Fibroblast of pulmonary artery (primary cell): ENCODE results near the gene SMIM15.
A peak's percentile ranks its signal among the peaks of the same experiment; 100 is the strongest.

ENCODE experiments used
- DNase-seq: peaks from one replicate; pipeline ENCODE4 v3.0.0-alpha.2; 2010; ENCODE audit warnings: low read depth
- H3K4me3 ChIP-seq: replicated peaks from 2 replicates; pipeline ENCODE4 v1.5.1; 2011; ENCODE audit warnings: low read depth, mild to moderate bottlenecking, control low read depth, low read length, moderate library complexity
- TF ChIP-seq, protein P1 (sequence below): IDR thresholded peaks from 2 replicates; pipeline ENCODE4 v1.5.1; 2011; ENCODE audit warnings: mild to moderate bottlenecking, control low read depth, low read length, inconsistent platforms; ENCODE audit errors: missing control alignments

Gene SMIM15

DNA sequence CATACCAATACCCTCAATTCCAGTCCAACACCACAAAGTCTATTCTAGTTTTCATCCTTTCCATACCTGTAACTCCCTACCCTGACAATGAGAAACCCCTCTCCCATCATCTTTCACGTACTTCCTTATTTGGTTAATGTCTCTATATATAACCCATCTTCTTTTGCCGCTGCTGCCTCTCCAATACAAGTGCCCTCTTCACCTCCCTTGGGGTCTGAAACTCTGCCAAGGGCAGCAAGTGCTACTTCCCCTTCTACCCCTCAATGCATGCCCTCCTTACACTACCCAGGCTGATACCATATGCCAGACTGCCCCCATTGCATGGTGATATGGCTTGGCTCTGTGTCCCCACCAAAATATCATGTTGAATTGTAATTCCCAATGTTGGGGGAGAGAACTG is 24.4 kb upstream of the SMIM15 start:
- DNase-seq: no peak
- TF ChIP-seq, protein P1, sequence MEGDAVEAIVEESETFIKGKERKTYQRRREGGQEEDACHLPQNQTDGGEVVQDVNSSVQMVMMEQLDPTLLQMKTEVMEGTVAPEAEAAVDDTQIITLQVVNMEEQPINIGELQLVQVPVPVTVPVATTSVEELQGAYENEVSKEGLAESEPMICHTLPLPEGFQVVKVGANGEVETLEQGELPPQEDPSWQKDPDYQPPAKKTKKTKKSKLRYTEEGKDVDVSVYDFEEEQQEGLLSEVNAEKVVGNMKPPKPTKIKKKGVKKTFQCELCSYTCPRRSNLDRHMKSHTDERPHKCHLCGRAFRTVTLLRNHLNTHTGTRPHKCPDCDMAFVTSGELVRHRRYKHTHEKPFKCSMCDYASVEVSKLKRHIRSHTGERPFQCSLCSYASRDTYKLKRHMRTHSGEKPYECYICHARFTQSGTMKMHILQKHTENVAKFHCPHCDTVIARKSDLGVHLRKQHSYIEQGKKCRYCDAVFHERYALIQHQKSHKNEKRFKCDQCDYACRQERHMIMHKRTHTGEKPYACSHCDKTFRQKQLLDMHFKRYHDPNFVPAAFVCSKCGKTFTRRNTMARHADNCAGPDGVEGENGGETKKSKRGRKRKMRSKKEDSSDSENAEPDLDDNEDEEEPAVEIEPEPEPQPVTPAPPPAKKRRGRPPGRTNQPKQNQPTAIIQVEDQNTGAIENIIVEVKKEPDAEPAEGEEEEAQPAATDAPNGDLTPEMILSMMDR: no peak
- H3K4me3 ChIP-seq: no peak overlapping the region

DNA sequence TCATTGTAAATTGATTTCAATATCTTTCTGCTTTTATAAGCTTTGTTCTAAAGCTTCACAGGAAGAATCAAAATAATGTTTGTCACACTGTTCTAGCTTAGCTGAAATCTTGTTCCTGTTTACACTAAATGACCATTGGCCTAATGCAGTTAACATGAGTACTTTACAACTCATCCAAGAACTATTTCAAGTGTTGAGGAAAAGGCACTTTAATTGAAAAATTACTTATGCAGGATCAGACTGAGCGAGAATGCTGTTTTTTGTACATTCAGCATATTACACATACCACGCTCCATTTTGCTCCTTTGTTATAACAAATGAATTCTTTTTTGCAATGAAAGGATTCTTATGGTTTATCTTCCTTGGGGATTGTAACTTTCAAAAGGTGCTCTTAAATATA is 22.4 kb upstream of the SMIM15 start:
- no peak overlapping the region for H3K4me3 ChIP-seq
- no peak for DNase-seq

DNA sequence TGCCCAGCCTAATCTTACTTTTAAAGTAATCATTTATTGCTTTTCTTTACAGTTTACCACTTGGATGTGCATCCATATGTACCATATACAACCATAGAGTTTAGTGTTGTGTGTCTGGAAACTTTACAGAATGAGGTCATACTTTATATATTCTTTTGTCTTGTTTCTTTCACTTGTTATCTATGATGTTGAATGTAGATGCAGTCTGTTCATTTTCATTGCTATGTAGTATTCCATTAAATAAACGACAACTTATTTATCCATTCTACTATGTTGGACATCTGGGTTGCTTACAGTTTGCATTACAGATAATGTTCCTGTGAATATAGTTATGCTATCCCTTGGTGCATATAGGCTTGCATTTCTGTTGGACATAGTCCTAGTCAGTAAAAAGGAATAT is 21.3 kb upstream of the SMIM15 start:
- TF ChIP-seq, protein P1: no peak
- no peak overlapping the region for H3K4me3 ChIP-seq
- DNase-seq: no peak

More for the DNA sequence above, 22.4 kb upstream of the SMIM15 start:
- TF ChIP-seq, protein P1: no peak

DNA sequence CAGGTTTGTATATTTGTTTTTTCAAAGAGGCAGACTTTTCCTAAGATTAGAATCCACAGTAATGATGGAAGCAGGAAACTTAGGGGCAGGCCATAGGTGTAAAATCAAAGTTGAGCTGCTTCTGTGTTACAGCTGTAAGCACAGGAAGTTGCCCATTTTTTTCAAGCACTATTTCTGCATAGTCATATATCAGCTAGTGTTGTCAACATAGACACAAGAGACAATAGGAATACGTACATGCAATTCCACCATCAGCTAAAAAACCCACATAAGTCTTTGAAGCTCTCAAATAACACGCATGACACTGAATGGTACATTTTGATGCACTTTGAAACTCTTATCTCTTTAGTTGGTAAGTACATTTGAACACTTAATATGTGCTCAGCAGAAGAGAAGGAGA is 20.2 kb upstream of the SMIM15 start:
- DNase-seq: peak; percentile 55
- TF ChIP-seq, protein P1: no peak
- H3K4me3 ChIP-seq: no peak overlapping the region

DNA sequence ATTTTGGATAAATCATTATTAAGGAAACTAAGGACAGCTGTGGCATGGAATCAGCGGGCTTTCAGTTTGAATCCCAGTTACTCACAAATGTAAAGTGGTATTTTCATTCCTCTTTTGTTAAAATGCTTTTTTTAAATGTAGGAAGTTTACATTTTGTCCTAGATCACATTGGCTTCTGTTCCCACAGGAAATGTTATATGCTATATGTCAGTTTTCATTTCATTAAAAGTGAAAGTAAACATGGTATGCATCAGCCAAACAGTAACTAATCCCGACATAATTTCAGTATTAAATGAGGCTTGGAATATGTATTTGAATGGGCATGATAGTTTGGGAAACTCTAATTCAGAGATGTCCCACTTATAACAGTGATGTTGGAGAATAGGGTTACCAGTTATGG is 18.6 kb upstream of the SMIM15 start:
- TF ChIP-seq, protein P1: no peak
- peak overlapping the region; percentile 40 for H3K4me3 ChIP-seq
- no peak for DNase-seq

DNA sequence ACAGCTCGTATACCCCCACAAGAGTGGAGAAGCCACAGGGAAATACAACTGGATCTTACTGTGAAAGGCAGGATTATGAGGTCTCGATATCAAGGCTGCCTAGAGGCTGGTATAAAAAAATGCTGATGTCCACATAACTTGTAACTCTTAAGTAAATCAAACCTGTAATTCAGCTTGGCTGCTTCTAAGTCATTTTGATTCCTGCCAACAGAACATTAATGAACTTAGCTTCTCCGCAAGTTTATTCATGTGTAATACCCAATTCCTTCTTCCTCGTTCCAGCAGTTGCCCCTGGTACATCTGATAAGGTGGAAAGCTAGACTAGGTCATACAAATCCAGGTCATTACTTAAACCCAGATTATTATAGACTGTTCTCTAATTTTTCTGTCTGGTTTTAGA is 16.4 kb upstream of the SMIM15 start:
- TF ChIP-seq, protein P1: no peak
- H3K4me3 ChIP-seq: no peak overlapping the region
- no peak for DNase-seq

DNA sequence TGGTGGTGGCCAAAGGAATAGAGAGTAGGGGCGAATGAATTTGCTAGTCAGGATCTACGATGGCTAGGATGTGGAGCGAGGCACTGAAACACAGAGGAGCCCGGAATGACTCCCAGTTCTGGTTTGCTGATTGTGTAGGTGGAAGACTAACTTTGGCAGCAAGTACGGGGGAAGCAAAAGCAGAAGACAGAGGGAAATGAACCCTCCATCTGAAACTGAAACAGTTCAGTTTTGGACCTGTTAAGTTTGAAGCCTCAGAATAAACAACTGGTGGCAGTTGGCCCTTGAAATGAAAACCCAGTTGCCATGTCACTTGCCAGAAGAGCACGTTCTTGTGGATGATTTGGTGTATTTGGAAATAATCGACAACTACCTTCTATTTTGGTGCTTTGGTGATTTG is 15.4 kb upstream of the SMIM15 start:
- no peak for DNase-seq
- no peak overlapping the region for H3K4me3 ChIP-seq
- TF ChIP-seq, protein P1: no peak
